Stimulated activated naive CD4-positive, alpha-beta T cell treated with Interleukin-2 at 50 U/mL for 16 hours (primary cell): Measurements from ENCODE around the gene MDN1.

Experiments
- DNase-seq: peaks from one replicate; lab custom pipeline; 2025; lab: John Stamatoyannopoulos, UW

MDN1 gene

GRCh38 chr6:89596484-89596883 is 223.1 kb downstream of the MDN1 start:
- DNase-seq, result no peak

- no peak for DNase-seq
Observed at GRCh38 chr6:89596056-89596455, 223.5 kb downstream of the MDN1 start.
